ENCODE measurements around the gene PLAGL1. TPM values are rescaled to one million over a fixed set of nuclear protein-coding genes. Genes with fewer than 3 reads are reported as not detected.

Gene PLAGL1
- total RNA-seq, 6 experiments from 2014 or later = 22.5 to 28.8 (median 26.2) TPM

DNA sequence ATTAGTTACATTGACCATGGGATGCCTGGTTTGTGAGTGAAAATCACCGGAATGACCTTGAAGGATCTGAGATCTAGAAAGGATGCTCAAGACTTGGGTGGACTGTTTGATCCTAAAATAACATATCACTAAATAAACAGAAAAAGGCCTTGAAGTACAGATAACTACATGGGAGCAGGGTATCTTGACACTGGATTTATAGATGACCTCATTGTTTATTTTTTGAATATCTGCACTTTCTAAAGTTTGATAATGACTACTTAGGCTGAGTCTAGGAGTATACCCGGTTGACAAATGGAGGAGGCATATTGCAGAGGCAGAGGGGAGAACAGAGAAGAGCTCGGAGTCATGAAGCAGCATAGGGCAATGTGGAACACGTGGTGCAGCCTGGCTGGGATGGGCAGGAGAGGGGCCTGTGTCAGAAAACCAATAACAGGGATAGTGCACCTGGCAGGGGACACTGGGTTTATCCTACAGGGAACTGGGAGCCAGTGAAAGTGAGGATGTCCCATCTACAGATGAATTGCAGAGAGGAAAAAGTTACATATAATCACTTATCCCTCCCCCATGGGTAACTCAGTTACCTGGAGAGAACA is 50.3 kb downstream of the PLAGL1 start:
- 0 out of 2 replicates have a peak, but pooled peaks cover 5% of the 10 kb centered on the region for H3K36me3 Mint-ChIP-seq (ENCODE audit: low read depth)
- no peak overlapping the region for H3K4me3 Mint-ChIP-seq
- peaks cover 6% of the 10 kb centered on the region for H3K27me3 Mint-ChIP-seq (ENCODE audit: insufficient read depth)
- H3K9me3 Mint-ChIP-seq = no peaks in the 10 kb centered on the region
- no peak overlapping the region for H3K27ac Mint-ChIP-seq
- H3K4me1 Mint-ChIP-seq (ENCODE audit: low read depth) = no peaks in the 10 kb centered on the region
- TF ChIP-seq, protein P1, sequence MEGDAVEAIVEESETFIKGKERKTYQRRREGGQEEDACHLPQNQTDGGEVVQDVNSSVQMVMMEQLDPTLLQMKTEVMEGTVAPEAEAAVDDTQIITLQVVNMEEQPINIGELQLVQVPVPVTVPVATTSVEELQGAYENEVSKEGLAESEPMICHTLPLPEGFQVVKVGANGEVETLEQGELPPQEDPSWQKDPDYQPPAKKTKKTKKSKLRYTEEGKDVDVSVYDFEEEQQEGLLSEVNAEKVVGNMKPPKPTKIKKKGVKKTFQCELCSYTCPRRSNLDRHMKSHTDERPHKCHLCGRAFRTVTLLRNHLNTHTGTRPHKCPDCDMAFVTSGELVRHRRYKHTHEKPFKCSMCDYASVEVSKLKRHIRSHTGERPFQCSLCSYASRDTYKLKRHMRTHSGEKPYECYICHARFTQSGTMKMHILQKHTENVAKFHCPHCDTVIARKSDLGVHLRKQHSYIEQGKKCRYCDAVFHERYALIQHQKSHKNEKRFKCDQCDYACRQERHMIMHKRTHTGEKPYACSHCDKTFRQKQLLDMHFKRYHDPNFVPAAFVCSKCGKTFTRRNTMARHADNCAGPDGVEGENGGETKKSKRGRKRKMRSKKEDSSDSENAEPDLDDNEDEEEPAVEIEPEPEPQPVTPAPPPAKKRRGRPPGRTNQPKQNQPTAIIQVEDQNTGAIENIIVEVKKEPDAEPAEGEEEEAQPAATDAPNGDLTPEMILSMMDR (IDR thresholded peaks at IDR 0.05) = no peak
- no peak for DNase-seq

- H3K27ac Mint-ChIP-seq = no peak overlapping the region
- no peak overlapping the region for H3K4me3 Mint-ChIP-seq
- no peak for DNase-seq
- H3K36me3 Mint-ChIP-seq (ENCODE audit: low read depth) = 0 out of 2 replicates have a peak, but pooled peaks cover 5% of the 10 kb centered on the region
- H3K4me1 Mint-ChIP-seq (ENCODE audit: low read depth) = no peaks in the 10 kb centered on the region
- H3K9me3 Mint-ChIP-seq = no peaks in the 10 kb centered on the region
- TF ChIP-seq, protein P1 (IDR thresholded peaks at IDR 0.05) = no peak
- H3K27me3 Mint-ChIP-seq (ENCODE audit: insufficient read depth) = peaks cover 6% of the 10 kb centered on the region
Measured at GRCh38 chr6:143955971-143956370, 52.1 kb downstream of the PLAGL1 start.

DNA sequence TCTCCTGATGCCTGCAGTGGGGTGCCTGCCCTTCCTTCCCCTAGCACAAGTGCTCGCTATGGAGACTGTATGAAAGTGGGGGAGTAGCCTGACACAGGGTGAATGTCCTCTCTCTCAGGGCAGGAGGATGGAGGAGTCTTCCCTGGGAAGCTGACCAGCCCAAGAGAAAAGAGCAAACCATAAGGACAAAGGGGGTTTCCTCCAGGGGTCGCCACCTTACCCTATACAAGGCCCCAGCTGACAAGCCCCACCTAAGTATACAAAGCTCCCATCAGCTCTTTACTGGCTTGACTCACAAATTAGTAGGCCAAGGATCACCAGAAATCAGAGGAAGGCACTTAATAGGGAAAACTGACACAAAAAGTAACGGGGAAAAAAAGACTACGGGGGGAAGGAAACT is 54.1 kb downstream of the PLAGL1 start:
- TF ChIP-seq, protein P1 (IDR thresholded peaks at IDR 0.05) = no peak
- H3K27ac Mint-ChIP-seq = no peak overlapping the region
- H3K4me3 Mint-ChIP-seq = no peak overlapping the region
- H3K4me1 Mint-ChIP-seq (ENCODE audit: low read depth) = no peaks in the 10 kb centered on the region
- H3K27me3 Mint-ChIP-seq (ENCODE audit: insufficient read depth) = peaks cover 11% of the 10 kb centered on the region
- H3K36me3 Mint-ChIP-seq (ENCODE audit: low read depth) = 0 out of 2 replicates have a peak, but pooled peaks cover under 1% of the 10 kb centered on the region
- no peak for DNase-seq
- no peaks in the 10 kb centered on the region for H3K9me3 Mint-ChIP-seq

- Mint-ChIP-seq H3K36me3 (ENCODE audit: low read depth) (no peaks in the 10 kb centered on the region), H3K27me3 (ENCODE audit: insufficient read depth) (peaks cover 12% of the 10 kb centered on the region), H3K4me1 (ENCODE audit: low read depth) (no peaks in the 10 kb centered on the region), H3K27ac (no peak overlapping the region), H3K9me3 (no peaks in the 10 kb centered on the region), H3K4me3 (no peak overlapping the region)
- TF ChIP-seq, protein P1 (IDR thresholded peaks at IDR 0.05) = no peak
- DNase-seq = no peak
Measured at GRCh38 chr6:143952947-143953701, 54.9 kb downstream of the PLAGL1 start.

- no peak for DNase-seq
- peaks cover 8% of the 10 kb centered on the region for H3K27me3 Mint-ChIP-seq (ENCODE audit: insufficient read depth)
- H3K36me3 Mint-ChIP-seq (ENCODE audit: low read depth) = no peaks in the 10 kb centered on the region; the same call in 1 of the 2 replicates
- H3K4me3 Mint-ChIP-seq = no peak overlapping the region
- TF ChIP-seq, protein P1 (IDR thresholded peaks at IDR 0.05) = no peak
- H3K9me3 Mint-ChIP-seq = no peaks in the 10 kb centered on the region
- no peaks in the 10 kb centered on the region for H3K4me1 Mint-ChIP-seq (ENCODE audit: low read depth)
- no peak overlapping the region for H3K27ac Mint-ChIP-seq
Measured at GRCh38 chr6:143952060-143952778, 55.8 kb downstream of the PLAGL1 start.

All from HFFc6 (cell line).